ENCODE data around the gene ABCC9.

ABCC9 gene

GRCh38 chr12:21877293-21877982 is 63.8 kb downstream of the ABCC9 start:
- DNase-seq (ENCODE audit: low spot score): no peak

GRCh38 chr12:21865846-21866245 is 75.4 kb downstream of the ABCC9 start:
- DNase-seq (ENCODE audit: low spot score): no peak

GRCh38 chr12:21860534-21860933 is 80.7 kb downstream of the ABCC9 start:
- no peak for DNase-seq (ENCODE audit: low spot score)

- no peak for DNase-seq (ENCODE audit: low spot score)
Observed at GRCh38 chr12:21860128-21860527, 81.1 kb downstream of the ABCC9 start.

- DNase-seq (ENCODE audit: low spot score): no peak
Observed at GRCh38 chr12:21852251-21852650, 89.0 kb downstream of the ABCC9 start.

- DNase-seq (ENCODE audit: low spot score): no peak
Observed at GRCh38 chr12:21851151-21851550, 90.1 kb downstream of the ABCC9 start.

GRCh38 chr12:21850419-21850818 is 90.8 kb downstream of the ABCC9 start:
- DNase-seq (ENCODE audit: low spot score): no peak

- DNase-seq (ENCODE audit: low spot score): no peak
Observed at GRCh38 chr12:21849878-21850277, 91.3 kb downstream of the ABCC9 start.

GRCh38 chr12:21848192-21848591 is 93.0 kb downstream of the ABCC9 start:
- no peak for DNase-seq (ENCODE audit: low spot score)

- no peak for DNase-seq (ENCODE audit: low spot score)
Observed at GRCh38 chr12:21843795-21844194, 97.4 kb downstream of the ABCC9 start.

- DNase-seq (ENCODE audit: low spot score): no peak
Observed at GRCh38 chr12:21839776-21840175, 101.5 kb downstream of the ABCC9 start.

GRCh38 chr12:21837847-21838246 is 103.4 kb downstream of the ABCC9 start:
- DNase-seq (ENCODE audit: low spot score): no peak

- no peak for DNase-seq (ENCODE audit: low spot score)
Observed at GRCh38 chr12:21831791-21832344, 109.4 kb downstream of the ABCC9 start.

GRCh38 chr12:21828779-21829178 is 112.4 kb downstream of the ABCC9 start:
- no peak for DNase-seq (ENCODE audit: low spot score)

- no peak for DNase-seq (ENCODE audit: low spot score)
Observed at GRCh38 chr12:21828136-21828775, 113.0 kb downstream of the ABCC9 start.

GRCh38 chr12:21827083-21827482 is 114.1 kb downstream of the ABCC9 start:
- DNase-seq (ENCODE audit: low spot score): no peak

- DNase-seq (ENCODE audit: low spot score): no peak
Observed at GRCh38 chr12:21826618-21826910, 114.7 kb downstream of the ABCC9 start.

- DNase-seq (ENCODE audit: low spot score): no peak
Observed at GRCh38 chr12:21825886-21826617, 115.2 kb downstream of the ABCC9 start.

- DNase-seq (ENCODE audit: low spot score): no peak
Observed at GRCh38 chr12:21823581-21823980, 117.6 kb downstream of the ABCC9 start.

- DNase-seq (ENCODE audit: low spot score): no peak
Observed at GRCh38 chr12:21819678-21820077, 121.5 kb downstream of the ABCC9 start.

- no peak for DNase-seq (ENCODE audit: low spot score)
Observed at GRCh38 chr12:21819236-21819635, 122.0 kb downstream of the ABCC9 start.

GRCh38 chr12:21818627-21819026 is 122.6 kb downstream of the ABCC9 start:
- no peak for DNase-seq (ENCODE audit: low spot score)
